Loucy (cell line): ENCODE data around the gene PRKN.

Source experiments
- H2AFZ ChIP-seq: fragments of 200-600 bp; sonication (generic); 2 replicates; pipeline ENCODE4 v1.6.0; 2016; ENCODE audit warnings: antibody characterized with exemption, mild to moderate bottlenecking, low read length, moderate library complexity
- H3F3A ChIP-seq: fragments of 200-600 bp; 2 replicates; pipeline ENCODE4 v1.6.0; 2016; ENCODE audit warnings: antibody characterized with exemption, low read depth, mild to moderate bottlenecking
- H3K27me3 ChIP-seq: fragments of 200-600 bp; sonication (generic); 2 replicates; pipeline ENCODE4 v1.6.1; 2014; ENCODE audit warnings: low read length, mild to moderate bottlenecking; ENCODE audit not compliant: insufficient read depth, poor library complexity, severe bottlenecking
- H3K36me3 ChIP-seq: fragments of 200-600 bp; sonication (generic); 2 replicates; pipeline ENCODE4 v1.6.1; 2016; ENCODE audit warnings: low read length; ENCODE audit not compliant: insufficient read depth
- H3K4me1 ChIP-seq: fragments of 200-600 bp; sonication (generic); 2 replicates; pipeline ENCODE4 v1.5.1; 2014; ENCODE audit warnings: low read length, mild to moderate bottlenecking; ENCODE audit not compliant: insufficient read depth, poor library complexity, severe bottlenecking
- H3K4me2 ChIP-seq: fragments of 200-600 bp; sonication (generic); 2 replicates; pipeline ENCODE4 v1.6.0; 2014; ENCODE audit warnings: antibody characterized with exemption, low read length, low read depth, mild to moderate bottlenecking; ENCODE audit not compliant: poor library complexity, severe bottlenecking
- H3K4me3 ChIP-seq: fragments of 200-600 bp; sonication (generic); 2 replicates; pipeline ENCODE4 v1.5.1; 2014; ENCODE audit warnings: low read length, mild to moderate bottlenecking, mixed read lengths; ENCODE audit not compliant: poor library complexity, severe bottlenecking
- H3K79me2 ChIP-seq: fragments of 200-600 bp; sonication (generic); 2 replicates; pipeline ENCODE4 v1.6.1; 2014; ENCODE audit warnings: low read length; ENCODE audit not compliant: insufficient read depth
- H3K9ac ChIP-seq: fragments of 200-600 bp; sonication (generic); 2 replicates; pipeline ENCODE4 v1.6.0; 2014; ENCODE audit warnings: mild to moderate bottlenecking, low read depth, low read length, moderate library complexity; ENCODE audit not compliant: poor library complexity, severe bottlenecking
- H3K9me2 ChIP-seq: fragments of 200-600 bp; sonication (generic); replicated peaks from 2 replicates; pipeline ENCODE4 v1.6.1; 2016; ENCODE audit warnings: low read depth, low read length, mixed read lengths
- H3K9me3 ChIP-seq: fragments of 200-600 bp; sonication (generic); 2 replicates; pipeline ENCODE4 v1.6.1; 2014; ENCODE audit warnings: mild to moderate bottlenecking, antibody characterized with exemption, low read length, low read depth; ENCODE audit not compliant: insufficient read depth
- H4K20me1 ChIP-seq: fragments of 200-600 bp; sonication (generic); 2 replicates; pipeline ENCODE4 v1.6.0; 2014; ENCODE audit warnings: antibody characterized with exemption, low read length, mild to moderate bottlenecking; ENCODE audit not compliant: insufficient read depth, poor library complexity, severe bottlenecking
- EZH2phosphoT487 ChIP-seq: fragments of 200-600 bp; IDR thresholded peaks from 2 replicates; pipeline ENCODE4 v1.6.1; 2018; ENCODE audit warnings: antibody characterized with exemption, mild to moderate bottlenecking, moderate library complexity, borderline replicate concordance
- TF ChIP-seq, protein P1 (sequence below): fragments of 200-600 bp; sonication (generic); conservative IDR thresholded peaks from 2 replicates; pipeline ENCODE4 v1.5.1; 2014; ENCODE audit warnings: mild to moderate bottlenecking, antibody characterized with exemption, low read length

Gene PRKN

DNA sequence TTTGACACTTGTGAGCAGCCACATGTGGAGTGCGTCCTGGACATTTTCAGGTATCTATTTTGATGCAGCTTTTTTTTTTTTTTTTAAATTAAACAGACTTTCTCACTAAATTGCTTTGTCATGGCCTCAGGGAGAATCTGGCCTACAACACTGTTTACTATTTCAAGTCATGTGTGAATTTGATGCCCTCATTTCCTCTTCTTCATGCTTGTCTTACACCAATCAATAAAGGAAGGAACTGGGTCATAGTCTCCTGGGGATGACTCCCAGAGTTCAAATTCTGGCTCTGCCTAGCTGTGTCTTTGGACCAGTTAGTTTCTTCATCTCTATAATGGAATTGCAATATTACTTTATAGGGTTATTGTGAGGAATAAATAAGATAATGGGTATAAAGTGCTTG, 554.1 kb downstream of the PRKN start:
- no peak overlapping the region for H3K9ac ChIP-seq
- TF ChIP-seq, protein P1, sequence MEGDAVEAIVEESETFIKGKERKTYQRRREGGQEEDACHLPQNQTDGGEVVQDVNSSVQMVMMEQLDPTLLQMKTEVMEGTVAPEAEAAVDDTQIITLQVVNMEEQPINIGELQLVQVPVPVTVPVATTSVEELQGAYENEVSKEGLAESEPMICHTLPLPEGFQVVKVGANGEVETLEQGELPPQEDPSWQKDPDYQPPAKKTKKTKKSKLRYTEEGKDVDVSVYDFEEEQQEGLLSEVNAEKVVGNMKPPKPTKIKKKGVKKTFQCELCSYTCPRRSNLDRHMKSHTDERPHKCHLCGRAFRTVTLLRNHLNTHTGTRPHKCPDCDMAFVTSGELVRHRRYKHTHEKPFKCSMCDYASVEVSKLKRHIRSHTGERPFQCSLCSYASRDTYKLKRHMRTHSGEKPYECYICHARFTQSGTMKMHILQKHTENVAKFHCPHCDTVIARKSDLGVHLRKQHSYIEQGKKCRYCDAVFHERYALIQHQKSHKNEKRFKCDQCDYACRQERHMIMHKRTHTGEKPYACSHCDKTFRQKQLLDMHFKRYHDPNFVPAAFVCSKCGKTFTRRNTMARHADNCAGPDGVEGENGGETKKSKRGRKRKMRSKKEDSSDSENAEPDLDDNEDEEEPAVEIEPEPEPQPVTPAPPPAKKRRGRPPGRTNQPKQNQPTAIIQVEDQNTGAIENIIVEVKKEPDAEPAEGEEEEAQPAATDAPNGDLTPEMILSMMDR: no peak
- no peak for TF ChIP-seq EZH2phosphoT487
- H3K4me2 ChIP-seq: no peak overlapping the region
- H3K79me2 ChIP-seq: no peaks in the 10 kb centered on the region
- H4K20me1 ChIP-seq: no peaks in the 10 kb centered on the region
- no peaks in the 10 kb centered on the region for H3K4me1 ChIP-seq
- no peaks in the 10 kb centered on the region for H3K27me3 ChIP-seq
- H3K4me3 ChIP-seq: no peak overlapping the region
- H3K9me2 ChIP-seq: no peaks in the 10 kb centered on the region; the same call in 1 of the 2 replicates
- H3F3A ChIP-seq: no peaks in the 10 kb centered on the region
- no peaks in the 10 kb centered on the region for H3K36me3 ChIP-seq
- H3K9me3 ChIP-seq: no peaks in the 10 kb centered on the region
- no peak overlapping the region for H2AFZ ChIP-seq

DNA sequence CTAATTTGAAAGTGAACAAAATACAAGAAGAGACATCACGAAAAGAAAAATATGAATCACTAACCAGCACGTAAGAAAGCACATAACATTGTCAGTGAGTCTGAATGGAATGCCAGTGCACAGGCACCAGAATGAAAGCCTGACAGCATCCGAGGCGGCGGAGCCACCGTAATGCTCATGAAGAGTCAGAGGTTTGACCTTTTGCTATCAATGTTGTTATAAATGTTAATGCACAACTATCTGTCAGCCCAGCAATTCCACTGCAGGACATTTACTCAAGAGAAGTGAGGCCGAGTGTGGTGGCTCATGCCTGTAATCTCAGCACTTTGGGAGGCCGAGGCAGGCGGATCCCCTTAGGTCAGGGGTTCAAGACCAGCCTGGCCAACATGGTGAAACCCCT, 562.1 kb downstream of the PRKN start:
- Histone ChIP-seq H3K79me2 (no peaks in the 10 kb centered on the region), H3K36me3 (no peaks in the 10 kb centered on the region), H3K4me3 (no peak overlapping the region), H3K27me3 (no peaks in the 10 kb centered on the region), H4K20me1 (no peaks in the 10 kb centered on the region), H3K4me2 (no peak overlapping the region), H3K9ac (no peak overlapping the region), H3K9me2 (no peaks in the 10 kb centered on the region), H3K4me1 (no peaks in the 10 kb centered on the region), H3K9me3 (no peaks in the 10 kb centered on the region), H3F3A (no peaks in the 10 kb centered on the region), H2AFZ (no peak overlapping the region)
- TF ChIP-seq, protein P1: no peak
- TF ChIP-seq EZH2phosphoT487: no peak

DNA sequence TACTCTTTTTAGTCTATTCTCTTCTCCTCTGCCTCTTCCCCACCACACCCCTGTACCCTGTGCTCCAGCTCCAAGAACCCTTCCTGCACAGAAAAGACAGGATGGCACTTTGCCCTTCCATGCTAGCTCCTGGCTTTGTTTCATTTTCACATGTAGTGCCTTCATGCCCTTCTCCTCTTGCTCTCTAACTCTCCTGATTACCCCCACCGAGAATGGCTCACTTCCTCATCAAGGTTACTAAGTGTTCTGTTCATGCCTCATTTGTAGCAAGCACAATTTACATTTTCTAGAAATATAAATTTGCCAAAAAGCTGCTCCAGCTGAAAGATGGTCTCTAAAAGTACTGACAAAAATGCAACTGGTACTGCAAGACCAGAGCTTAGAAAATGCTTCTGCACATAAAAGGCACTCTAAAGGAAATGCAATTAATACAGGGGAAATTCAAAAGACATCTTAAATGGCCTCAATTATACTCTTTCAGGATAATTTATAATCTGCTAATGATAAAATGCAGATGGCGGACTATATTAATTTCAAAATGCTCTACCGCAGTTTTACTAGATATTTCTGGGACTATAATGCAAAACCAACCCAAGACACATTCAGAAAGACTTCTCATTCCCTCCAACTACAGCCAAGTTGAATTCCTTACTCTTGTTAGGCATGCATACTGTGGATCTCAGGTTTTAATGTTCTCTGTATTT, 570.2 kb downstream of the PRKN start:
- H3K27me3 ChIP-seq: no peaks in the 10 kb centered on the region
- TF ChIP-seq, protein P1: no peak
- TF ChIP-seq EZH2phosphoT487: no peak
- no peaks in the 10 kb centered on the region for H3K4me1 ChIP-seq
- no peaks in the 10 kb centered on the region for H3K36me3 ChIP-seq
- no peak overlapping the region for H3K4me3 ChIP-seq
- H3K9me2 ChIP-seq: no peaks in the 10 kb centered on the region
- no peaks in the 10 kb centered on the region for H3K9me3 ChIP-seq
- no peak overlapping the region for H2AFZ ChIP-seq
- no peaks in the 10 kb centered on the region for H3F3A ChIP-seq
- no peak overlapping the region for H3K4me2 ChIP-seq
- no peaks in the 10 kb centered on the region for H4K20me1 ChIP-seq
- no peak overlapping the region for H3K9ac ChIP-seq
- H3K79me2 ChIP-seq: no peaks in the 10 kb centered on the region
